NT2/D1 (cell line): ENCODE results near the gene HS6ST2.

Experiments used
- DNase-seq: peaks from one replicate; pipeline ENCODE4 v3.0.0-alpha.2; 2011; ENCODE audit warnings: low read depth, low spot score
- H3K27me3 ChIP-seq: 2 replicates; pipeline ENCODE4 v1.6.0; 2011; ENCODE audit warnings: mild to moderate bottlenecking; ENCODE audit not compliant: insufficient read length, insufficient read depth
- H3K36me3 ChIP-seq: 2 replicates; pipeline ENCODE4 v1.6.1; 2011; ENCODE audit warnings: mild to moderate bottlenecking, low read length, mixed read lengths; ENCODE audit not compliant: insufficient read depth, insufficient read length
- H3K4me1 ChIP-seq: 2 replicates; pipeline ENCODE4 v1.5.1; 2011; ENCODE audit not compliant: insufficient read depth, insufficient read length
- H3K4me3 ChIP-seq: 2 replicates; pipeline ENCODE4 v1.5.1; 2011; ENCODE audit warnings: low read depth; ENCODE audit not compliant: insufficient read length
- H3K9ac ChIP-seq: 2 replicates; pipeline ENCODE4 v1.6.0; 2011; ENCODE audit warnings: low read depth; ENCODE audit not compliant: insufficient read length
- H3K9me3 ChIP-seq: 2 replicates; pipeline ENCODE4 v1.5.1; 2011; ENCODE audit warnings: mild to moderate bottlenecking, low read length; ENCODE audit not compliant: insufficient read depth
- SUZ12 ChIP-seq: IDR thresholded peaks from 2 replicates; pipeline ENCODE4 v1.6.1; 2011; ENCODE audit not compliant: insufficient read length, insufficient read depth; ENCODE audit errors: extremely low read depth
- YY1 ChIP-seq: IDR thresholded peaks from 2 replicates; pipeline ENCODE4 v1.6.1; 2011; ENCODE audit not compliant: insufficient read length, insufficient read depth
- ZNF274 ChIP-seq: IDR thresholded peaks from 2 replicates; pipeline ENCODE4 v1.6.1; 2011; ENCODE audit warnings: mild to moderate bottlenecking, low read depth, low read length

The HS6ST2 gene

GRCh38 chrX:132815643-132816042 lies 142.8 kb downstream of the HS6ST2 start:
- Histone ChIP-seq H3K36me3 (no peaks in the 10 kb centered on the region), H3K4me3 (no peak overlapping the region), H3K4me1 (no peaks in the 10 kb centered on the region), H3K27me3 (no peaks in the 10 kb centered on the region), H3K9me3 (no peaks in the 10 kb centered on the region), H3K9ac (no peak overlapping the region)
- DNase-seq = no peak
- TF ChIP-seq ZNF274 (no peak), YY1 (no peak), SUZ12 (no peak)

- H3K27me3 ChIP-seq = no peaks in the 10 kb centered on the region
- H3K9me3 ChIP-seq = no peaks in the 10 kb centered on the region
- H3K9ac ChIP-seq = no peak overlapping the region
- no peaks in the 10 kb centered on the region for H3K36me3 ChIP-seq
- H3K4me3 ChIP-seq = no peak overlapping the region
- TF ChIP-seq ZNF274 = no peak
- TF ChIP-seq SUZ12 = no peak
- TF ChIP-seq YY1 = no peak
- DNase-seq = no peak
- no peaks in the 10 kb centered on the region for H3K4me1 ChIP-seq
Observed at GRCh38 chrX:132810964-132811712, 147.3 kb downstream of the HS6ST2 start.

- H3K36me3 ChIP-seq = no peaks in the 10 kb centered on the region
- TF ChIP-seq SUZ12 = no peak
- no peak for TF ChIP-seq YY1
- no peak for TF ChIP-seq ZNF274
- H3K27me3 ChIP-seq = no peaks in the 10 kb centered on the region
- no peaks in the 10 kb centered on the region for H3K9me3 ChIP-seq
- H3K4me3 ChIP-seq = no peak overlapping the region
- H3K4me1 ChIP-seq = no peaks in the 10 kb centered on the region
- no peak for DNase-seq
- H3K9ac ChIP-seq = no peak overlapping the region
Observed at GRCh38 chrX:132810488-132810887, 147.9 kb downstream of the HS6ST2 start.

GRCh38 chrX:132809581-132809980 lies 148.8 kb downstream of the HS6ST2 start:
- Histone ChIP-seq H3K4me3 (no peak overlapping the region), H3K9me3 (no peaks in the 10 kb centered on the region), H3K27me3 (no peaks in the 10 kb centered on the region), H3K4me1 (no peaks in the 10 kb centered on the region), H3K36me3 (no peaks in the 10 kb centered on the region), H3K9ac (no peak overlapping the region)
- DNase-seq = no peak
- TF ChIP-seq YY1 (no peak), ZNF274 (no peak), SUZ12 (no peak)

- H3K4me1 ChIP-seq = no peaks in the 10 kb centered on the region
- H3K36me3 ChIP-seq = no peaks in the 10 kb centered on the region
- H3K9ac ChIP-seq = no peak overlapping the region
- H3K4me3 ChIP-seq = no peak overlapping the region
- no peaks in the 10 kb centered on the region for H3K9me3 ChIP-seq
- TF ChIP-seq ZNF274 (no peak), YY1 (no peak), SUZ12 (no peak)
- H3K27me3 ChIP-seq = no peaks in the 10 kb centered on the region
- no peak for DNase-seq
Observed at GRCh38 chrX:132807411-132808030, 150.9 kb downstream of the HS6ST2 start.

GRCh38 chrX:132802033-132802432 lies 156.4 kb downstream of the HS6ST2 start:
- no peak overlapping the region for H3K9ac ChIP-seq

GRCh38 chrX:132795181-132795580 lies 163.2 kb downstream of the HS6ST2 start:
- no peaks in the 10 kb centered on the region for H3K4me1 ChIP-seq
- H3K27me3 ChIP-seq = no peaks in the 10 kb centered on the region

More at GRCh38 chrX:132802033-132802432, 156.4 kb downstream of the HS6ST2 start:
- Histone ChIP-seq H3K9me3 (no peaks in the 10 kb centered on the region), H3K4me1 (no peaks in the 10 kb centered on the region), H3K4me3 (no peak overlapping the region), H3K36me3 (no peaks in the 10 kb centered on the region), H3K27me3 (no peaks in the 10 kb centered on the region)
- DNase-seq = no peak
- TF ChIP-seq YY1 (no peak), SUZ12 (no peak), ZNF274 (no peak)

GRCh38 chrX:132791714-132792113 lies 166.7 kb downstream of the HS6ST2 start:
- H3K4me1 ChIP-seq = no peaks in the 10 kb centered on the region
- no peak overlapping the region for H3K9ac ChIP-seq
- H3K36me3 ChIP-seq = no peaks in the 10 kb centered on the region
- H3K9me3 ChIP-seq = no peaks in the 10 kb centered on the region
- no peaks in the 10 kb centered on the region for H3K27me3 ChIP-seq
- TF ChIP-seq ZNF274 = no peak
- no peak for TF ChIP-seq SUZ12
- no peak for TF ChIP-seq YY1
- DNase-seq = no peak
- H3K4me3 ChIP-seq = no peak overlapping the region

More at GRCh38 chrX:132795181-132795580, 163.2 kb downstream of the HS6ST2 start:
- Histone ChIP-seq H3K9me3 (no peaks in the 10 kb centered on the region), H3K4me3 (no peak overlapping the region), H3K9ac (no peak overlapping the region), H3K36me3 (no peaks in the 10 kb centered on the region)
- DNase-seq = no peak
- TF ChIP-seq ZNF274 = no peak
- no peak for TF ChIP-seq YY1
- TF ChIP-seq SUZ12 = no peak
